GM19328 (cell line): ENCODE results near the gene APLF.
"Not testable (repeated sequence)": the region's sequence is repeated elsewhere in the genome, so short reads cannot be mapped to it uniquely, and the experiment has no call there.

ENCODE experiments used
- ATAC-seq: cut with Tn5 transposase; IDR thresholded peaks from one replicate; pipeline ENCODE4 v1.9.1; 2021; ENCODE audit warnings: mild to moderate bottlenecking, moderate library complexity; ENCODE audit not compliant: unreplicated experiment

APLF gene

DNA sequence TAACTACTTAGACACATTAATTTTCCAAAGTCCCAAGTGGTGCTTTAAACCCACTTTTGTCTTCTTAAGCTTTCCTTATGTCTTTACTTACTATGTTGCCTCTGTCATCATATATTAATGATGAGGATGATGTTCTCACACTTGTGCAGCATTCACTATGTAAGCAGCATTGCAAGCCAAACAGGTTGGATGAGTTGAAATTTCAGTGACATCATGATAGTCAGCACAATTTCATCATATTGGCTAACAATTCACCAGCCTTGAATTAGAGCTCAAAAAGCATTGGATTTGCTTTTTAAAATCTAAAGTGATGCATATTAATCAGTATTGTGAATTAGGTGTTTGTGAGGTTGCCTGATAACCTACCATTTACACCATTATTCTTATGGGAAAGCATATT, 7.7 kb downstream of the APLF start:
- no peak for ATAC-seq

DNA sequence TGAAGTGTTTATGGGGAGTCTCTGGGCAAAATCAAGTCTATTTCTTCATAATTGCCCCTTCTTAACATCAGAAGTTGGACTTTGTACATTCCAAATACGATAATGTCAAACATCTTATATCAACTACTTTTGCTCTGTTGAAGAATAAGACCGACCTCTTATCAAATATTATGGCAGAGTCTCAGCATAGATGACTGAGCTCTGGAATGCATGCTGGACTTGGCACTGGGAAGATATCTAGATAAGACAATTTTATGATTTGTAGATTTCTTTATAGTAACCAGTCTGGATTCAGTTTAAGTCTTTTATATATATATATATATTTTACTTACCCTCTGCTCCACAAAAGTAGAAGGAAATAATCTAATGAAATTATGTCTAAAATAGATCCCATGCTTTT, 8.2 kb downstream of the APLF start:
- ATAC-seq = no peak

DNA sequence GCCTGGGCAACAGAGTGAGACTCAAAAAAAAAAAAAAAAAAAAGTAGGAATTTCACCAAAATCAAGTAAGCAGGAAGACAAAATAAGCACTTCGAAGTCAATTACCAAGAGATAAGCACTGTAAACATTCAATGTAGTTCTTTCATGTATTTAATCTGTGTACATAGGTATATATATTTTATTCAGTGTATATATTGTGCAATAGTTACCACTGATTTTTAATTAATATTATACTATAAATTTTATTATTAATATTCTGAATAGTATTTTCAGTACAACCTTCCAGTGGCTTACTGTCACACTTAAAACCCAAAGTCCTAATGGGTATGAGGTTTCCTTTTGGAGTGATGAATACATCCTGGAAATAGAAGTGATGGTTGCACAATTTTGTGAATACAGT, 9.1 kb downstream of the APLF start:
- ATAC-seq = no peak

DNA sequence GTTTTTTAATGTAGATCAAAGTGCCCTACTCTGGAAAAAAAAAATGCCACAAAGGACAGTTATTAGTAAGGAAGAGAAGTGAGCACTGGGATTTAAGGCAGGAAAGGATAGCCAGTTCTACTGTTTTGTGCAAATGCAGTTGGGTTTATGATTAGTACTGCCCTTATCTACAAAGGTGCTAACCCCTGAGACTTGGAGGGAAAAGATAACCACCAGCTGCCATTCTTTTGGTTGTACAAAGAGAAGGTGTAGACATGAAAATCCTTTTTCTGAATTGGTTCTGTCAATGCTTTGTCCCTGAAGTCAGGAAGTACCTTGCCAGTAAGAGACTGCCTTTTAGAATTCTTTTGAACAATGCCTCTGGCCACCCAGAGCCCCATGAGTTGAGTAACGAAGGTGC, 11.3 kb downstream of the APLF start:
- no peak for ATAC-seq

DNA sequence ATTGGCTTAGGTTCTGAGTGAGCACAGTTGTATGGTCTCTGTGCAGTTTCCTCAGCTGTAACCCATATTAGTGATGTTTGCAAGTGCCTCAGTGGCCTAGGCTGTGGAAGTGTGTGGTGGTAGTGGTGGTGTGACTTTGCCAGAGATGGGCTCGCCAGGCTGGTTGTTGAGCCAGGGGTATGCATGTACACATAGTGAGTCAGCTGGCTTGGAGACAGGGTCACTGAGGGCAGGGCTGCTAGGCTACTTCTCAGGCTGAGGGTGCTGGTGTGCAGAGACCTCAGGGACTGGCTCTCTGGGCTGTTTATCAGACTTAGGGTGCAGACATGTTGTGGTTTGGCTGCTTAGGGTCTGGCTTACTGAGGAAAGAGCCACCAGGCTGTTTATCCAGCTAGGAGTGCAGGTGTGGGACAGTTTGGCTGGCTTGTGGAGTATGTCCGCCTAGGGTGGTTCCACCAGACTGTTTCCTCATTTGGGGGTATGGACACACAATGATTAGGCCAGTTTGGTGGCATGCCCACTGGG, 15.0 kb downstream of the APLF start:
- ATAC-seq = no peak

DNA sequence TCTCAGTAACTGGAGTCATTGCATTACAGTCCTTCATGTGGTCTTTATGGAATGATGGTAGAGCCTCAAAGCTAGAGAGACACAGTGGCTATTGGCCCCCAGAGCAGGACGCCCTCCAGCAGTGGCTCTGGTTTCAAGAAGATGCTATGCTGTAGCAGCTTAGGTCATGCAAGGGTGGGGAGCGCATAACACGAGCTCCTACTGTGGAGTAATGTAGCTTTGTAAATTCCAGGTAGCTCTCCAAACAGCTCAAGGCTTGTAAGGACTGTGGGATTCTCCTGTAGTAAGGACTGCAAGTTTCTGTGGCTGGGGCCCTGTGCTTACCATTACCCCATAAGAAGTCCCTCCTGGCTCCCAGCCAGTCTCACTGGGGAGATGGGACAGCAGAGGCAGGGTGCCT, 15.6 kb downstream of the APLF start:
- no peak for ATAC-seq

DNA sequence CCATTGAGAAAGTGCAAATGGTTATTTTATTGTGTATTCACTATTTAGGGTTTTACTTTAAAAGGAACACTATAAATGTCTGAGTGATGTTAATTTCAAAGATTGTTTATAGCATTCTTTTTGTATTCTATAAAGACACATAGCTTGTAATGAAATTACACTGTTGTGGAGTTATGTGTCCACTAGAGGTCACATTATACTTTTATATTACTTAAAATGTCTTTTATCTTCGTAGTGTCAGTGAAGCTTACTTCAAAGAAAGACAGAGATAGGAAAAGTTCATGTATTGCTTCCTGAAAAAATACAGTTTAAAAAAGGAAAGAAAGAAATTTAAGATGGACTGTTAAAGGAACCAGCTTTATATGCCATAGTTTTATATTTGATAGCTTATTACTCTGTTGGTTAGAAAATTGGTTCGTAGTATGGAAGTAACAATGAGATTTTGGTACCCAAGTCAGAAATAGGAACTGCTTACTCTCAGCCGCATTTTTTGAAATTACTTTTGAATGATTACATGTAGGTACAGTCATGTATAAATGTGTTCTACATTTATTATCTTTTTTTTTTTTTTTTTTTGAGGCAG, 20.5 kb downstream of the APLF start:
- no peak for ATAC-seq

DNA sequence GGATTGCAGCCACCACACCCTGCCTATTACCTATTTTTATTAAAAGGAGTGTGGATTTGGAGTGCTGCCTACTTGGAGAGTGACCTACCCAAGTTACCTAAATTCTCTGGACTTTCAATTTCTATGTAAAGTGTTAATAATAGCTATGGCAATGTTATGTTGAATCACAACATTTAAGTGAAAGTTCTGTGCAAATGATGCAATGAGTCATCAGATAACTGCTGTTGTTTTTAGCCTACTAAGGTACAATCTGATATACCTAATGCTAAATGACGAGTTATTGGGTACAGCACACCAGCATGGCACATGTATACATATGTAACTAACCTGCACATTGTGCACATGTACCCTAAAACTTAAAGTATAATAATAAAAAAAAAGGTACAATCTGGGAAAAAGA, 21.2 kb downstream of the APLF start:
- not testable (repeated sequence) for ATAC-seq

DNA sequence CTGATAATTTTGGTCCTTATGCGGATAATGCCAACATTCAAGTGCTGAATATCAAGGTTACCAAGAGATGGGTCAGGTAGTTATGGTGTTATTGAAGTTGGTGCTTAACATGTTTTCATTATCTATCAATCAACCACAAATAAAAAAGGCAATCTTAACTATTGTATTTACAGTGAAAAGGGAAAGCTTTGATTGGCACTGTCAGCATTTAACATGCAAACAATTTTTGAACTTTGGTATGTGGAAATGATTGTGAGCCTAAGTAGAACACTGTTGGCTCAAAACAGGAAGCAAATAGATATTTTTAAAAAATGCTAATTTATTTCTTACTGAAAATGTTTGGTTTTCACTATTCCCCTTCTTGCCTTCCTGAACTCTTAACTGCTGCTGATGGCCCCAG, 21.9 kb downstream of the APLF start:
- no peak for ATAC-seq

DNA sequence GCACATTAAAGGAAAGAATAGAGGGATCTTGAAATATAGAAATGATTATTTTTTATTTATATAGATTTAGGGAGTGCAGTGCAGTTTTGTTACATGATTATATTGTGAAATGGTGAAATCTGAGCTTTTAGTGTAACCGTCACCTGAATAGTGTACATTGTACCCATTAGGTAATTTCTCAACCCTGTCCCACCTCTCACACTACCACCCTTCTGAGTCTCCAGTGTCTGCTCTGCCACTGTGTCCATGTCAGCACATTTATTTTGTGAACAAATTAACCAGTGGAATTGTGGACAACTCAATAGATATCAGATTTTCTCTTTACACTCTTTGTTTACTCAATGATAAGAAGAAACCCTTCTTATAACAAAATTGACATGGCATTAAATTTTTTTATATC, 24.2 kb downstream of the APLF start:
- no peak for ATAC-seq

DNA sequence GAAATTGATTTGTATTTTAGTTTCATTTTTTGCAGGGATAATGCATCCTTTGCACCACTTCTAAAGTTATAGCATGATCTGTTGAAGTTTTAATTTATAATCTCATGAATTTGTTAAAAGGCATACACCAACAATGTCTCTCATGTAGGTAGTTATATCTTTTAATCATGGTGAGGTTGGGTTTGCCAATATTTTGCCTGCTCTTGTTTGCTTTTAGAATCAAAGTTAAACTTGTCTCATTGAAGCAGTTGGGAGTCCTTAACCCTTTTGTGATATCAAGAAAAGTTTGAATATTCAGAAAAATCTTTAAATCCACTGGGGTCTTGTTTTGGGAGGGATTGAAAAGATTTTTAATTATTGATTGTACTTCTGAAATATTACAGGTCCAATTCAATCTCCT, 31.7 kb downstream of the APLF start:
- no peak for ATAC-seq

DNA sequence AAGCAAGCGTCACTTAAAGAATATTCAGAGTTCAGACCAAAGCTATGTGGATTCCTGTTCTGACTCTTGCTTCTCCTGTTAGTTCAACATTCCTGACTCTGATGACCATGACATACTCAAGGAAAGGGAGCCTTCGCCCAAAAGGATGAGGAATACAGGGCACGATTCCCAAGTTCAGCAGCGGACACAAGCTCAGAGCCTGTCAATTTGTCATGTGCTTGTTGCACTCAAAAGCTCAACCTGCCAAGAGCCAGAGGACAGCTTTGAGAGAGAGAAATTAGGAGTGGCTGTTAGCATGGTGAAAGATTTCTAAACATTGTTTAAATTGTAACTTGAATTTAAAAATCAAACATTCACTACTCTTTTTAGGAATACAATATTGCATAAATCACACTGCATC, 33.3 kb downstream of the APLF start:
- no peak for ATAC-seq

DNA sequence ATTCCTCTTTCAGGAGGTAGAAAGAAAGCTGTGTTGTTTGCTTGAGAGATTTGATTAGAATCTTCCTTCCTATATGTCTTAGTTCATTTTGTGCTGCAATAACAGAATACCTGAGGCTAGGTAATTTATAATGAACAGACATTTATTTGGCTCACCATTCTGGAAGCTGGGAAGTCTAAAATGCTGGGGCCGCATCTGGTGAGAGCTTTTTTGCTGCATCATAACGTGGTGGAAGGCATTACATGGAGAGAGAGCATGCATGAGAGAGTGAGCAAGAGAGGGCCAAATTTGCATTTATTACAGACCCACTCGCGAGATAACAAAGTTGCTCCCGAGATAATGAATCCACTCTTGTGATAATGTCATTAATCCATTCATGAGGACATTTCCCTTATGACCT, 34.4 kb downstream of the APLF start:
- no peak for ATAC-seq

DNA sequence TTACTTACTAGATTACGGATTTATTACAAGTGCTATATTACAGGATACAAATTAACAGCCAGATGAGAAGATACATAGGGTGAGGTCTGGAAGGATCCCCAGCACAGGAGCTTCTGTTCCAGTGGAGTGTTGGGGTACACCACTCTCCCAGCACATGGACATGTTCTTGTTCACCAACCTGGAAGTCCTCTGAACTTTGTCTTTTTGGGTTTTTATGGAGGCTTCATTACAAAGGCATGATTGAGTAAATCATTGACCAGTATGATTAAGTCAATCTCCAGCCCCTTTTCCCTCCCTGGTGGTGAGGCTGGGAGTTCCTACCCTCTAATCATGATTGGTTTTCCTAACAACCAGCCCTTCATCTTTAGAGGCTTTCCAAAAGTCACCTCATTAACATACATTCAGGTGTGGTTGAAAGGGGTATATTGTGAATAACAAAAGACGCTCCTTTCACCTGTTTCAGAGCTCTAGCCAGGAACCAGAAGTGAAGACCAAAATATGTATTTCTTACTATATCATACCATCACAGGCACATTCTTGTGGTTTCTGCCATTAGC, 38.3 kb downstream of the APLF start:
- ATAC-seq = no peak

DNA sequence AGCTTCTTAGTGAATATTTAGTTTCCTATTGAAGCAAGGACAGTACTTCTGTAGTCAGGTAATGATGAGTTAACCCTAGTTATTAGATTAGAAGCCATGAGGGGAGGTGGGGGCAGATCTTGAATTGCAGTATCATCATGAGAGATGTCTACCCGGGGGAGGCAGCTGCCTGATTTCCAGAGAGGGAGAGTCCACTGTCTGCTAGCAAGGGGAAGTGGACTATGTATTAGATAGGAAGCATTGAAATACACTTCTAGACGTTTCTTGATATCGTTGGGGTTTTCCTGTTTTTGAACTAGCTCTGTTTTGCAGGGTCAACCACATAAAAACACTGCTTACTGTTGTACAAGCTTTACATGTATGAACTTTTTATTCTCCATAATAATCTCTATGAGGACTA, 38.8 kb downstream of the APLF start:
- no peak for ATAC-seq

DNA sequence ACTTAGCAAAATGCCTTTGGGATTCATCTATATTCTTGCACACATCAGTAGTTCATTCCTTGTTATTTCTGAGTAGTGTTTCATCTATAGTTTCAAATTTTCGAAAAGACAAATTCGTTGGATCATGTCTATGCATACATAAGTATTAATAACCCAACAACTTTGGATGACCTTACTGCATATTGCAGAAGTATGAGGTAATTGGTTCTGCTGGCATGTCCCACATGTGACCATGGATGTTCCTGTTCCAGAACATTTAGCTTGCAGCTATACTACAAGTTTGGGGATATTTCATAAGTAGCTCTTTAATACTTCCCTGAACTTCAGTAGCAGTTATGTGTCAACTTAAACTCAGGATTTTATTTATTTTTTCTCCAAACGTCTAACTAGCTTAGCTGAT, 44.9 kb downstream of the APLF start:
- ATAC-seq = no peak

DNA sequence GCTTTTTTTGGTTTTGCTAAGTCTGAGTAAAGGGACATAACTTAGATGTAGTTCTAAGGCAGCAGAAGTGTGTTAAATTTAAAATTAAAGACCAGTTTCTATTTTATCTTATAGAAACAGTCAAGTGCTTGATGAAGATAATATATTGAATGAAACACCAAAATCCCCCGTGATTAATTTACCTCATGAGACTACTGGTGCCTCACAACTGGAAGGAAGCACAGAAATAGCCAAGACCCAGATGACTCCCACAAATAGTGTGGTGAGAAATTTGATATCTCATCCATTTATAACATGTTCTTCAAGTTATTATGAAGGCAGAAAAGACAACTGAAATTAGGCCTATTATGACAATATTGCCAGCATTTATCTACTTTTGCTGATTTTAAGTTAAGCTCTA, 45.6 kb downstream of the APLF start:
- no peak for ATAC-seq

DNA sequence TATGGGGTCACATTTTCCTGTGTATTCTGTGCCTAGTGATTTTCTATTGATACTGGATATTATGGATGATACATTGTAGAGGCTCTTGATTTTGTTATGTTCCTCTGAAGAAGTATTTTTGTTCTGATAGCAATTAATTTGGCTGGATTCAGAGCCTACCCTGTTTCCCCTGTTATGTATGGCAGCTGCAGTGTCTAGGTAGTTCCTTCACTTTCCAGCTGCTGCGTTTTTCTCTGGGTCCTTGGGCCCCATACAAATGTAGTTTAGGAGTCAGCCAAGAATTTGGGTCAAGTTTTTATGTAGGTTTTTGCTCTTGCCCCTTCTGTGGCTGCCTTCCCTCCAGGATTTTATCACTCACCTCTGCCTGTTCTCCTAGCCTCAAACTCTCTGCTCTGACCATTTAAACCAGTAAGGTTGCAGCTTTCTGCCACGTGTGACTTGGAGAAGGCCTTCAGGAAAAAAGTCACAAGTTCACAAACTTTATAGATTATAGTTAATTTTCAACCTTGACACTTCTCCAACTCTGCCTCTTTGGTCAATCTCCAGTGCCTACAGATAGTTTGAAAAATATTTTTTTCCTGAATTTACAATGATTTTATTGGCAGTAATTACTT, 47.0 kb downstream of the APLF start:
- no peak for ATAC-seq

DNA sequence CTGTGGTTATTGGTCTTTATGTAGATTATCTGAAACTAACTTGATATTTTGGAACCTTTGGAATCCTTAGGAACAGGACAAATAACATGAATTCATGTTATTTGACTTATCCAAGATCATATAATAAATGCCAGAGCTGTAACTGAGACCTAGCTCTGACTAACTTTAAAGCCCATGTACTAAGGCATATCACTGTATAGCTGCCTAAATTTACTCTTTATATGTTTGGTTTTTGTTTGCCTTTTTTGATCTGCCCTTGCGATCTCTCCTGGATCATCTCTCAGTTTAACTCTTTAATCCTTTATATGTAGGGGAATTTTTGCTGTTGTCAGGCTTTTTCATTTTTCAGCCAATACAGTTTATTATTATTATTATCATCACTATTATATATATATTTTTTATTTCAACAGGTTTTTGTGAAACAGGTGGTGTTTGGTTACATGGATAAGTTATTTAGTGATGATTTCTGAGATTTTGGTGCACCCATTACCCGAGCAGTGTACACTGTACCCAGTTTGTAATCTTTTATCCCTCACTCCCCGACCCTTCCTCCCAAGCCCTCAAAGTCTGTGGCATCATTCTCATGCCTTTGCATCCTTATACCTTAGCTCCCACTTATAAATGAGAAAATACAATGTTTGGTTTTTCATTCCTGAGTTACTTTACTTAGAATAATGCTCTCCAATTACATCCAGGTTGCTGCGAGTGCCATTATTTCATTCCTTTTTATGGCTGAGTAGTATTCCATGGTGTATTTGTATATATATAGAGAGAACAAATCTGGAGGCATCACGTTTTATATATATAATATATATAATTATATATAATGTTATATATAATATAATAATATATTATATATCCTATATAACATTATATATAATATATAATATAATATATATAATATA, 48.9 kb downstream of the APLF start:
- no peak for ATAC-seq

DNA sequence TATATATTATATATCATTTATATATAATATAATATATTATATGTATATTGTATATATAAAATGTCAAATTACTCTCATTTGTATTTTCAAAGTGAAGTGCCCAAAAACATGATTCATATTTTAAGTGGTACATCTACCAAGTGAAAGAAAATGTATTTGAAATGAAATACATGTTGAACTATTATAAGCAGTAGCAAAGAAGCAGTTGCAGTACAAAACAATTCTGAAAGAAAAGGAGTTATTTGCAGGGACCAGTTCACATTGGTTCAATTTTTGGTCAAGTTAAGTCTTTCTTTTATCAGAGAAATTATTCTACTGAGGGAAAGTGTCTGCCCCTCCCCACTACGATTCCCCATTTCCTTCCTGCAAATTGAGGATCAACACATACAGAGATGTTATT, 51.9 kb downstream of the APLF start:
- no peak for ATAC-seq

DNA sequence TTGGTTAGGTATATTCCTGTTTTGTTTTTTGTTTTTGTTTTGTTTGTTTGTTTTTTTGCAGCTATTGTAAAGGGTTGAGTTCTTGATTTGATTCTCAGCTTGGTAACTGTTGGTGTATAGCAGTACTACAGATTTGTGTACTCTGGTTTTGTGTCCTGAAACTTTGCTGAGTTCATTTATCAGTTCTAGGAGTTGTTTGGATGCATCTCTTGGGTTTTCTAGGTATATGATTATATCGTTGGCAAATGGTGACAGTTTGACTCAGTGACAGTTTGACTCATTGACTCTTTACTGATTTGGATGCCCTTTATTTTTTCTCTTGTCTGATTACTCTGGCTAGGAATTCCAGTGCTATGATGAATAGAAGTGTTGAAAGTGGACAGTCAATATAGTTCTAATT, 53.7 kb downstream of the APLF start:
- ATAC-seq = no peak

DNA sequence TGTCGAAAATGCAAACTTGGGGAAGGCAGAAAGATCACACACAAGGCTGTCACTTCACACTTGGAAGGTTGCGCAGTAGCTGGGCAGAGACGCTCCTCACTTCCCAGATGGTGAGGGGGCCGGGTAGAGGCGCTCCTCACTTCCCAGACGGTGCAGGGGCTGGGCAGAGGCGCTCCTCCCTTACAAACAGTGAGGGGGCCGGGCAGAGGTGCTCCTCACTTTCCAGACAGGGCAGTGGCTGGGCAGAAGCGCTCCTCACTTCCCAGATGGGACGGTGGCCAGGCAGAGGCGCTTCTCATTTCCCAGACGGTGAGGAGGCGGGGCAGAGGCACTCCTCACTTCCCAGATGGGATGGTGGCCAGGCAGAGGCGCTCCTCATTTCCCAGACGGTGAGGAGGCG, 59.6 kb downstream of the APLF start:
- ATAC-seq = not testable (repeated sequence)
